ENCODE measurements around the gene DRAXIN. TPM values are rescaled to one million over a fixed set of nuclear protein-coding genes. Genes with fewer than 3 reads are reported as not detected.

DRAXIN gene
- total RNA-seq, 1 donor from 2014 or later = 1.4 TPM

DNA sequence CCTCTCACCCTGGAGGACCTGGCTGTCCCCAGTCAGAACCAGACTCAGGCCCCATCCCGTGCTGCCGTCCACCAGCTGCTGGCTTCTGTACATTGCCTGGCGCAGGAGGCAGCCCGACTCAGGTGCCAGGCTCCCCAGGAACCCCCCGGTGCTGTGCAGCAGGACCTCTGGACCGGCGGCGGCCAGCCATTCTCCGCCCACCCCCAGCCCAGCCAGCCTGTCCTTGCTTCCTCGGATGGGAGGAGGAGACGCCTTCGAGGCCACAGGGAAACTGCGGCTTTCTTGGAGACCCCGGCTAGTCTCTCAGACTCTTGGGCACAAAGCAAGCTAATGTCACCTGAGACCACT is 74.9 kb downstream of the DRAXIN start:
- Mint-ChIP-seq H3K36me3 (no peaks in the 10 kb centered on the region), H3K27ac (no peak overlapping the region), H3K27me3 (ENCODE audit: low read depth) (peaks cover 19% of the 10 kb centered on the region)

GRCh38 chr1:11767922-11768704 is 76.6 kb downstream of the DRAXIN start:
- H3K9me3 Mint-ChIP-seq = no peaks in the 10 kb centered on the region
- H3K4me3 Mint-ChIP-seq = no peak overlapping the region
- H3K4me1 Mint-ChIP-seq = peaks cover 2% of the 10 kb centered on the region
- H3K27me3 Mint-ChIP-seq (ENCODE audit: low read depth) = peaks cover 2% of the 10 kb centered on the region
- no peak overlapping the region for H3K27ac Mint-ChIP-seq
- no peak for TF ChIP-seq CTCF (IDR thresholded peaks at IDR 0.05; ENCODE audit: unreplicated experiment)
- no peaks in the 10 kb centered on the region for H3K36me3 Mint-ChIP-seq
- no peak for DNase-seq (ENCODE audit: low spot score in 2 of 2, unreplicated experiment in 2 of 2)

More for the DNA sequence above, 74.9 kb downstream of the DRAXIN start:
- DNase-seq (ENCODE audit: low spot score in 2 of 2, unreplicated experiment in 2 of 2) = no peak
- no peak overlapping the region for H3K4me3 Mint-ChIP-seq
- no peaks in the 10 kb centered on the region for H3K9me3 Mint-ChIP-seq
- peaks cover 2% of the 10 kb centered on the region for H3K4me1 Mint-ChIP-seq
- no peak for TF ChIP-seq CTCF (IDR thresholded peaks at IDR 0.05; ENCODE audit: unreplicated experiment)

DNA sequence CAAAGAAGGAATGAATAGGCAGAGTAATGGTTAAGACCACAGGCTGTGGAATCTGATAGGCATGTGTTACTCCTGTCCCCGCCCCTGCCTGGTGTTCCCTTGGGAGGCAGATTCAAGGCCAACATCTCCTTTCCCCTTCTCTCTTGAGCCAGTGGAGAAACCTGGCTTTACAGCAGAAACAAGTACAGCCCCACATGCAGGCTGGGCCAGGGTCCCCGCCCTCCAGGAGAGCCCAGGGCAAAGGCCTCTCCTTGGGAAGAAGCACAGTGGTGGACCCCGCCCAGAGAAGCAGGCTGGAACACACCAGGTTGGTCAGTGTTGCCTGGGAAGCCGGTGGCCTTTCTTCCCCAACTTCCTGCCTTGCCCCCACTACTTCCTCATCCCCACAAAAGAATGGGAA is 77.3 kb downstream of the DRAXIN start:
- no peak overlapping the region for H3K27ac Mint-ChIP-seq
- H3K9me3 Mint-ChIP-seq = no peaks in the 10 kb centered on the region
- H3K27me3 Mint-ChIP-seq (ENCODE audit: low read depth) = no peaks in the 10 kb centered on the region
- no peak overlapping the region for H3K4me3 Mint-ChIP-seq
- H3K36me3 Mint-ChIP-seq = no peaks in the 10 kb centered on the region
- TF ChIP-seq CTCF (IDR thresholded peaks at IDR 0.05; ENCODE audit: unreplicated experiment) = no peak
- no peak for DNase-seq (ENCODE audit: low spot score in 2 of 2, unreplicated experiment in 2 of 2)
- no peaks in the 10 kb centered on the region for H3K4me1 Mint-ChIP-seq

GRCh38 chr1:11769274-11769673 is 77.8 kb downstream of the DRAXIN start:
- H3K27ac Mint-ChIP-seq = no peak overlapping the region
- H3K27me3 Mint-ChIP-seq (ENCODE audit: low read depth) = no peaks in the 10 kb centered on the region

DNA sequence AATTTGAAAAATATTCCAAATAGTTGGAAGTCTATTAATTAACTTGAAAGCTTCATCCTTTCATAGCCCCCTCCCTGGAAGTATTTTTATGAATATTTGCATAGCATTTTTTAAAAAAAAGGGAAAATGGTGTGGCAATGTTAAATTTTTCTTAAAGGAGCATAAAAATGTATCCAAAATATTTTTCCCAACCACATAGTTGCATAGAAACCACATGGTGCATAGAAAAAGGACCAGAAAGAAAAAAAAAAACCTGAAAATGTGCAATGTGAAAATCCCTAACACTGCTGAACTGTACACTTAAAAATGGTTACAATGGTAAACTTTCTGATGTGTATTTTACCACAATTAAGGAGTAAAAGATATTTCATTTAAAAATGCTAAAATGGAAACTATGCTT is 78.5 kb downstream of the DRAXIN start:
- Mint-ChIP-seq H3K27ac (no peak overlapping the region), H3K36me3 (no peaks in the 10 kb centered on the region), H3K4me3 (no peak overlapping the region), H3K27me3 (ENCODE audit: low read depth) (no peaks in the 10 kb centered on the region), H3K9me3 (no peaks in the 10 kb centered on the region), H3K4me1 (no peaks in the 10 kb centered on the region)
- DNase-seq (ENCODE audit: low spot score in 2 of 2, unreplicated experiment in 2 of 2) = no peak
- TF ChIP-seq CTCF (IDR thresholded peaks at IDR 0.05; ENCODE audit: unreplicated experiment) = no peak

More at GRCh38 chr1:11769274-11769673, 77.8 kb downstream of the DRAXIN start:
- H3K36me3 Mint-ChIP-seq = no peaks in the 10 kb centered on the region
- H3K4me1 Mint-ChIP-seq = no peaks in the 10 kb centered on the region
- no peak for TF ChIP-seq CTCF (IDR thresholded peaks at IDR 0.05; ENCODE audit: unreplicated experiment)
- no peak overlapping the region for H3K4me3 Mint-ChIP-seq
- no peaks in the 10 kb centered on the region for H3K9me3 Mint-ChIP-seq
- DNase-seq (ENCODE audit: low spot score in 2 of 2, unreplicated experiment in 2 of 2) = no peak

All from mesothelial cell of epicardium (in vitro differentiated cells).